GM12878 (cell line): ENCODE data around the gene FGD6. TPM values are rescaled to one million over a fixed set of nuclear protein-coding genes. Genes with fewer than 3 reads are reported as not detected.

ENCODE experiments used
- ATAC-seq: fragments of 200-7000 bp; cut with Tn5 transposase; 3 replicates; pipeline ENCODE4 v1.9.1; 2020; ENCODE audit warnings: mild to moderate bottlenecking, moderate library complexity
- BruUV-seq: library from RNA; stranded (reverse); fragments of 400-500 nt; replicated peaks from 2 replicates; lab custom pipeline; 2021; lab: Mats Ljungman, UMichigan
- CTCF ChIA-PET: fragments of 300-600 bp; sonication (Branson Sonifier 250); formaldehyde crosslinking; extraction: SDS; loops from one replicate; lab custom pipeline; 2021; ENCODE audit warnings: inconsistent platforms; lab: Yijun Ruan, JAX
- POLR2A ChIA-PET: fragments of 350-600 bp; formaldehyde crosslinking; extraction: SDS; loops from one replicate; lab custom pipeline; 2021; ENCODE audit warnings: inconsistent platforms; lab: Charles Lee
- RAD21 ChIA-PET: fragments of 300-600 bp; sonication (Branson Sonifier 250); formaldehyde crosslinking; loops from one replicate; lab custom pipeline; 2023; ENCODE audit warnings: antibody characterized with exemption; ENCODE audit not compliant: unreplicated experiment; lab: Charles Lee
- SMC1A ChIA-PET: fragments of 300-600 bp; sonication (Branson Sonifier 250); formaldehyde crosslinking; loops from one replicate; lab custom pipeline; 2023; ENCODE audit not compliant: unreplicated experiment, uncharacterized antibody; lab: Charles Lee
- DNase-seq: peaks from one replicate; pipeline ENCODE4 v3.0.0-alpha.2; 2011; ENCODE audit warnings: low read depth, low spot score
- FAIRE-seq: peaks from 3 replicates; lab custom pipeline; 2011; peaks lifted over from hg19 to GRCh38; lab: Jason Lieb, UNC
- H2AFZ ChIP-seq: 2 replicates; pipeline ENCODE4 v1.6.0; 2011; ENCODE audit warnings: low read depth, low read length, control low read depth; ENCODE audit not compliant: control insufficient read depth
- H3K27ac ChIP-seq: 2 replicates; pipeline ENCODE4 v1.5.1; 2011; ENCODE audit warnings: control low read depth; ENCODE audit not compliant: control insufficient read depth, insufficient read depth
- H3K27me3 ChIP-seq, 2 experiments: replicated peaks in 1 of 2; 2 replicates each; pipeline versions ENCODE4 v1.6.0 to v1.6.1; 2011; ENCODE audit warnings: low read length in 1 of 2; ENCODE audit not compliant: control insufficient read depth in 2 of 2, insufficient read depth in 2 of 2
- H3K36me3 ChIP-seq, 2 experiments: 2 replicates each; pipeline ENCODE4 v1.5.1; 2011; ENCODE audit warnings: low read length in 1 of 2; ENCODE audit not compliant: control insufficient read depth in 2 of 2, insufficient read depth in 2 of 2
- H3K4me1 ChIP-seq: 2 replicates; pipeline ENCODE4 v1.6.1; 2011; ENCODE audit warnings: mild to moderate bottlenecking, low read length, moderate library complexity, mixed read lengths; ENCODE audit not compliant: control insufficient read depth, insufficient read depth
- H3K4me2 ChIP-seq: 2 replicates; pipeline ENCODE4 v1.6.0; 2011; ENCODE audit warnings: control low read depth; ENCODE audit not compliant: control insufficient read depth, insufficient read depth
- H3K4me3 ChIP-seq: fragments of 200-600 bp; sonication (generic); 2 replicates; pipeline ENCODE4 v1.5.1; 2016
- H3K79me2 ChIP-seq: 2 replicates; pipeline ENCODE4 v1.6.0; 2011; ENCODE audit warnings: low read length; ENCODE audit not compliant: control insufficient read depth, insufficient read depth
- H3K9ac ChIP-seq: 2 replicates; pipeline ENCODE4 v1.8.0; 2011; ENCODE audit warnings: low read length, control low read depth, mixed read lengths; ENCODE audit not compliant: control insufficient read depth, insufficient read depth
- H3K9me3 ChIP-seq: replicated peaks from 3 replicates; pipeline ENCODE4 v1.5.1; 2011; ENCODE audit warnings: mild to moderate bottlenecking, low read length; ENCODE audit not compliant: control insufficient read depth, insufficient read depth
- H4K20me1 ChIP-seq: 2 replicates; pipeline ENCODE4 v1.6.0; 2011; ENCODE audit not compliant: control insufficient read depth, insufficient read depth
- CREM ChIP-seq: IDR thresholded peaks from 2 replicates; pipeline ENCODE4 v1.6.1; 2014; ENCODE audit warnings: antibody characterized with exemption, low read depth
- EZH2 ChIP-seq: IDR thresholded peaks from 2 replicates; pipeline ENCODE4 v1.6.1; 2012; ENCODE audit warnings: low read depth, mild to moderate bottlenecking, control low read depth, inconsistent platforms, low read length, borderline replicate concordance; ENCODE audit not compliant: control insufficient read depth
- HCFC1 ChIP-seq: fragments of 150-350 bp; IDR thresholded peaks from 2 replicates; pipeline ENCODE4 v1.6.1; 2014; ENCODE audit warnings: low read length
- MAX ChIP-seq: IDR thresholded peaks from 2 replicates; pipeline ENCODE4 v1.6.1; 2012; ENCODE audit warnings: low read depth, low read length, improper control_type of control experiment
- NFYB ChIP-seq: IDR thresholded peaks from 2 replicates; pipeline ENCODE4 v1.6.1; 2011; ENCODE audit warnings: low read depth, mild to moderate bottlenecking, low read length, improper control_type of control experiment, moderate library complexity; ENCODE audit not compliant: insufficient read depth
- TCF12 ChIP-seq: IDR thresholded peaks from 2 replicates; pipeline ENCODE4 v1.6.1; 2011; ENCODE audit warnings: low read depth, mild to moderate bottlenecking, low read length
- TCF3 ChIP-seq: IDR thresholded peaks from 2 replicates; pipeline ENCODE4 v1.6.1; 2012; ENCODE audit warnings: low read depth, mild to moderate bottlenecking, low read length, borderline replicate concordance; ENCODE audit not compliant: insufficient read depth
- YBX1 ChIP-seq: fragments of 450-650 bp; IDR thresholded peaks from 2 replicates; pipeline ENCODE4 v1.6.1; 2016; ENCODE audit warnings: antibody characterized with exemption
- WGBS: methylation state at CpG from one replicate; pipeline ENCODE4 v1.1.6; 2016; ENCODE audit warnings: low lambda C conversion rate; ENCODE audit not compliant: insufficient replicate concordance, insufficient coverage; ENCODE audit errors: missing lambda C conversion rate; 5-methylcytosine and 5-hydroxymethylcytosine counted together
- in situ Hi-C: fragments of 300-500 bp; cut with MboI; formaldehyde crosslinking; loops from 9 replicates; pipeline ENCODE4 v1.14.3; 2018; ENCODE audit warnings: mixed read lengths
- intact Hi-C: fragments of 100-400 bp; cut with micrococcal nuclease; formaldehyde crosslinking; loops from one replicate; pipeline ENCODE4 v1.14.2; 2022; ENCODE audit not compliant: unreplicated experiment
- polyA plus RNA-seq, 11 experiments: library from polyadenylated mRNA; depleted of rRNA in 4 of 11; unstranded in 6 of 11; stranded (reverse) in 5 of 11; fragments of >200 nt; fragmentation: Nextera tagmentation in 4 of 11; fragmentation: Illumina TruSeq in 1 of 11; extraction: Ambion mirVana in 4 of 11; extraction: Trizol in 1 of 11; gene quantifications; 1 replicate in 1 of 11; 2 replicates in 10 of 11; pipeline versions ENCODE4 v1.2.1 to v1.2.3, GENCODE V29; 2011 to 2016; ENCODE audit warnings: inconsistent platforms in 2 of 11, missing spikeins in 2 of 11, low read depth in 1 of 11
- total RNA-seq, 4 experiments: library from RNA; depleted of rRNA in 3 of 4; stranded (reverse); fragments of >200 nt in 3 of 4; fragmentation: Illumina TruSeq in 1 of 4; extraction: Trizol in 1 of 4; gene quantifications; 2 replicates each; pipeline versions ENCODE4 v1.2.1 to v1.2.3, GENCODE V29; 2013 to 2021

The FGD6 gene
- total and polyA plus RNA-seq, 10 of the 15 experiments (the other 5 are each of a cell fraction or from before 2014, with no cell fraction given): 2.4 to 15.5 (median 8.9) TPM

GRCh38 chr12:95258803-95259202 lies 41.5 kb upstream of the FGD6 start:
- H3K4me2 ChIP-seq: no peak overlapping the region
- peaks cover 2 to 7% of the 10 kb centered on the region in 2 experiments; a peak in 3 of 4 replicates for H3K36me3 ChIP-seq
- H4K20me1 ChIP-seq: no peaks in the 10 kb centered on the region
- H3K79me2 ChIP-seq: no peaks in the 10 kb centered on the region
- H3K4me1 ChIP-seq: no peaks in the 10 kb centered on the region
- TF ChIP-seq TCF12 (no peak), HCFC1 (no peak), MAX (no peak), EZH2 (no peak), TCF3 (no peak), NFYB (no peak), CREM (no peak), YBX1 (no peak)
- in situ Hi-C loops (no loop called here), intact Hi-C loops (no loop called here)
- no peak overlapping the region for H3K4me3 ChIP-seq
- H3K9me3 ChIP-seq: no peaks in the 10 kb centered on the region
- POLR2A ChIA-PET: interaction anchor here (0.6 to 1.5 kb wide), 3 partner anchors 10 to 239 kb away, joined by 3 to 5 read pairs (median 3); no protein-coding TSS in a partner anchor
- RAD21 ChIA-PET: no interaction called here
- DNase-seq (no peak), FAIRE-seq (no peak), ATAC-seq (no peak)
- SMC1A ChIA-PET: interaction anchor here (1.1 kb wide), 1 partner anchor 8 kb away, joined by 5 read pairs; no protein-coding TSS in a partner anchor
- H2AFZ ChIP-seq: no peak overlapping the region
- BruUV-seq: no TSS peak
- no peaks in the 10 kb centered on the region for H3K27me3 ChIP-seq
- CTCF ChIA-PET: interaction anchor here (1.0 to 1.7 kb wide), 4 partner anchors 12 to 276 kb away, joined by 3 to 5 read pairs (median 4); partner anchors contain the start of gene METAP2
- no peak overlapping the region for H3K9ac ChIP-seq
- WGBS: 94% methylated on average over 2 of the region's 2 CpGs
- no peak overlapping the region for H3K27ac ChIP-seq
